DOHH2 (cell line): ENCODE results near the gene UBAC2.

Experiments
- EZH2phosphoT487 ChIP-seq: fragments of 200-600 bp; sonication (generic); IDR thresholded peaks from 2 replicates; pipeline ENCODE4 v1.6.1; 2017; ENCODE audit warnings: borderline replicate concordance, mild to moderate bottlenecking, antibody characterized with exemption, low read length, moderate library complexity, mixed read lengths
- TF ChIP-seq, protein P1 (sequence below): fragments of 200-600 bp; sonication (generic); IDR thresholded peaks from one replicate; pipeline ENCODE4 v1.5.1; 2014; ENCODE audit warnings: antibody characterized with exemption, mild to moderate bottlenecking, low read depth, low read length; ENCODE audit not compliant: poor library complexity, severe bottlenecking

- TF ChIP-seq, protein P1, sequence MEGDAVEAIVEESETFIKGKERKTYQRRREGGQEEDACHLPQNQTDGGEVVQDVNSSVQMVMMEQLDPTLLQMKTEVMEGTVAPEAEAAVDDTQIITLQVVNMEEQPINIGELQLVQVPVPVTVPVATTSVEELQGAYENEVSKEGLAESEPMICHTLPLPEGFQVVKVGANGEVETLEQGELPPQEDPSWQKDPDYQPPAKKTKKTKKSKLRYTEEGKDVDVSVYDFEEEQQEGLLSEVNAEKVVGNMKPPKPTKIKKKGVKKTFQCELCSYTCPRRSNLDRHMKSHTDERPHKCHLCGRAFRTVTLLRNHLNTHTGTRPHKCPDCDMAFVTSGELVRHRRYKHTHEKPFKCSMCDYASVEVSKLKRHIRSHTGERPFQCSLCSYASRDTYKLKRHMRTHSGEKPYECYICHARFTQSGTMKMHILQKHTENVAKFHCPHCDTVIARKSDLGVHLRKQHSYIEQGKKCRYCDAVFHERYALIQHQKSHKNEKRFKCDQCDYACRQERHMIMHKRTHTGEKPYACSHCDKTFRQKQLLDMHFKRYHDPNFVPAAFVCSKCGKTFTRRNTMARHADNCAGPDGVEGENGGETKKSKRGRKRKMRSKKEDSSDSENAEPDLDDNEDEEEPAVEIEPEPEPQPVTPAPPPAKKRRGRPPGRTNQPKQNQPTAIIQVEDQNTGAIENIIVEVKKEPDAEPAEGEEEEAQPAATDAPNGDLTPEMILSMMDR = no peak
- no peak for TF ChIP-seq EZH2phosphoT487
Observed at GRCh38 chr13:99207511-99207910, 6.9 kb downstream of the UBAC2 start.
